ENCODE measurements around the gene PARP6.

PARP6 gene

GRCh38 chr15:72230197-72231065 is 41.9 kb downstream of the PARP6 start:
- peak; percentile 68 for DNase-seq

GRCh38 chr15:72229947-72230196 is 42.5 kb downstream of the PARP6 start:
- no peak for DNase-seq

GRCh38 chr15:72229076-72229946 is 43.0 kb downstream of the PARP6 start:
- DNase-seq, result peak; percentile 67

GRCh38 chr15:72227720-72228119 is 44.6 kb downstream of the PARP6 start:
- no peak for DNase-seq

- peak; percentile 38 for DNase-seq
These were observed 45.2 kb downstream of the PARP6 start for GRCh38 chr15:72227192-72227586.

- DNase-seq, result no peak
These were observed 49.1 kb downstream of the PARP6 start for GRCh38 chr15:72223278-72223677.

GRCh38 chr15:72222393-72222792 is 50.0 kb downstream of the PARP6 start:
- no peak for DNase-seq

- no peak for DNase-seq
These were observed 51.7 kb downstream of the PARP6 start for GRCh38 chr15:72220687-72221086.

- DNase-seq, result no peak
These were observed 55.1 kb downstream of the PARP6 start for GRCh38 chr15:72217216-72217615.

- DNase-seq, result no peak
These were observed 56.3 kb downstream of the PARP6 start for GRCh38 chr15:72216079-72216478.

- DNase-seq, result no peak
These were observed 64.7 kb downstream of the PARP6 start for GRCh38 chr15:72207558-72208085.

- no peak for DNase-seq
These were observed 65.7 kb downstream of the PARP6 start for GRCh38 chr15:72206677-72207000.

GRCh38 chr15:72205896-72206676 is 66.3 kb downstream of the PARP6 start:
- DNase-seq, result no peak

GRCh38 chr15:72205273-72205672 is 67.1 kb downstream of the PARP6 start:
- no peak for DNase-seq

GRCh38 chr15:72203507-72203837 is 68.9 kb downstream of the PARP6 start:
- no peak for DNase-seq

- DNase-seq, result no peak
These were observed 69.4 kb downstream of the PARP6 start for GRCh38 chr15:72202801-72203506.

GRCh38 chr15:72202302-72202701 is 70.1 kb downstream of the PARP6 start:
- no peak for DNase-seq

GRCh38 chr15:72201391-72201921 is 70.9 kb downstream of the PARP6 start:
- no peak for DNase-seq

GRCh38 chr15:72200395-72201237 is 71.7 kb downstream of the PARP6 start:
- DNase-seq, result no peak

GRCh38 chr15:72199721-72200212 is 72.6 kb downstream of the PARP6 start:
- peak; percentile 80 for DNase-seq

- DNase-seq, result no peak
These were observed 73.2 kb downstream of the PARP6 start for GRCh38 chr15:72199205-72199515.

Data from CD4-positive, alpha-beta T cell treated with Interleukin-17A for 1 hour (primary cell).